Measurements from ENCODE around the gene DFFB. TPM values are rescaled to one million over a fixed set of nuclear protein-coding genes. Genes with fewer than 3 reads are reported as not detected.

DFFB gene
- total and polyA plus RNA-seq, 9 of the 15 experiments (the other 6 are each of a cell fraction or from before 2014, with no cell fraction given): 2.3 to 15.8 (median 11.5) TPM

GRCh38 chr1:3900150-3900968, 43.1 kb downstream of the DFFB start, which contains the start of gene C1orf174 (continued):
- TF ChIP-seq, protein P1, sequence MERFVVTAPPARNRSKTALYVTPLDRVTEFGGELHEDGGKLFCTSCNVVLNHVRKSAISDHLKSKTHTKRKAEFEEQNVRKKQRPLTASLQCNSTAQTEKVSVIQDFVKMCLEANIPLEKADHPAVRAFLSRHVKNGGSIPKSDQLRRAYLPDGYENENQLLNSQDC (CRISPR knock-in tag; IDR thresholded peaks at IDR 0.05): no peak
- peak; percentile 80 for TF ChIP-seq DDX20 (tag; IDR thresholded peaks at IDR 0.05; ENCODE audit: low read depth)
- TF ChIP-seq SP1 (CRISPR knock-in tag; IDR thresholded peaks at IDR 0.05): no peak; the same call in 1 of the 2 replicates
- no peak for TF ChIP-seq NBN (IDR thresholded peaks at IDR 0.05; ENCODE audit: low read depth)
- TF ChIP-seq, protein P2, sequence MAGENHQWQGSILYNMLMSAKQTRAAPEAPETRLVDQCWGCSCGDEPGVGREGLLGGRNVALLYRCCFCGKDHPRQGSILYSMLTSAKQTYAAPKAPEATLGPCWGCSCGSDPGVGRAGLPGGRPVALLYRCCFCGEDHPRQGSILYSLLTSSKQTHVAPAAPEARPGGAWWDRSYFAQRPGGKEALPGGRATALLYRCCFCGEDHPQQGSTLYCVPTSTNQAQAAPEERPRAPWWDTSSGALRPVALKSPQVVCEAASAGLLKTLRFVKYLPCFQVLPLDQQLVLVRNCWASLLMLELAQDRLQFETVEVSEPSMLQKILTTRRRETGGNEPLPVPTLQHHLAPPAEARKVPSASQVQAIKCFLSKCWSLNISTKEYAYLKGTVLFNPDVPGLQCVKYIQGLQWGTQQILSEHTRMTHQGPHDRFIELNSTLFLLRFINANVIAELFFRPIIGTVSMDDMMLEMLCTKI (IDR thresholded peaks at IDR 0.05; ENCODE audit: partially characterized antibody): no peak
- TF ChIP-seq NFATC3 (IDR thresholded peaks at IDR 0.05): no peak
- TF ChIP-seq FOXJ2 (tag; IDR thresholded peaks at IDR 0.05): peak; percentile 94
- TF ChIP-seq ATF2 (CRISPR knock-in tag; IDR thresholded peaks at IDR 0.05): no peak
- TF ChIP-seq ZNF408 (CRISPR knock-in tag; IDR thresholded peaks at IDR 0.05; ENCODE audit: low read depth): no peak
- no peak for TF ChIP-seq MTF1 (CRISPR knock-in tag; IDR thresholded peaks at IDR 0.05; ENCODE audit: borderline replicate concordance)
- TF ChIP-seq SMARCA4 (IDR thresholded peaks at IDR 0.05): no peak
- no peak for TF ChIP-seq ZNF133 (CRISPR knock-in tag; IDR thresholded peaks at IDR 0.05)
- TF ChIP-seq IRF9 (tag; IDR thresholded peaks at IDR 0.05): no peak
- TF ChIP-seq FOXA1 (IDR thresholded peaks at IDR 0.05; ENCODE audit: borderline replicate concordance): no peak
- TF ChIP-seq TCF3 (CRISPR knock-in tag; IDR thresholded peaks at IDR 0.05): no peak; the same call in 1 of the 2 replicates
- no peak for TF ChIP-seq WHSC1 (IDR thresholded peaks at IDR 0.05; ENCODE audit: low read length)
- no peak for TF ChIP-seq HLTF (IDR thresholded peaks at IDR 0.05)
- no peak for TF ChIP-seq HES1 (IDR thresholded peaks at IDR 0.05; ENCODE audit: low read depth)
- TF ChIP-seq RBM15 (IDR thresholded peaks at IDR 0.05; ENCODE audit: insufficient read depth, low read length): no peak
- TF ChIP-seq JUN (IDR thresholded peaks at IDR 0.05; ENCODE audit: borderline replicate concordance, low read depth, low read length): peak; percentile 60; the same call in 1 of the 2 replicates
- no peak for TF ChIP-seq JUN (CRISPR knock-in tag; IDR thresholded peaks at IDR 0.05; ENCODE audit: borderline replicate concordance)
- no peak for TF ChIP-seq ZNF347 (CRISPR knock-in tag; IDR thresholded peaks at IDR 0.05; ENCODE audit: low read depth)
- TF ChIP-seq MXI1 (IDR thresholded peaks at IDR 0.05; ENCODE audit: low read depth, low read length): no peak

All from K562 (cell line).